HAP-1 (cell line): Measurements from ENCODE around the gene PSMD2.

ENCODE experiments used
- DNase-seq, 2 experiments: peaks; one replicate each; pipeline ENCODE4 v3.0.0-alpha.2; 2016 to 2020; ENCODE audit warnings: low spot score in 2 of 2
- H3K27me3 ChIP-seq: fragments of 250-450 bp; sonication (Bioruptor Pico); 2 replicates; pipeline ENCODE4 v1.5.1; 2020; ENCODE audit warnings: low read depth, mild to moderate bottlenecking, moderate library complexity
- H3K36me3 ChIP-seq: fragments of 250-450 bp; sonication (Bioruptor Pico); replicated peaks from 2 replicates; pipeline ENCODE4 v1.5.1; 2020; ENCODE audit warnings: mild to moderate bottlenecking
- H3K4me1 ChIP-seq: fragments of 250-450 bp; sonication (Bioruptor Pico); 2 replicates; pipeline ENCODE4 v1.5.1; 2020; ENCODE audit warnings: mild to moderate bottlenecking
- H3K4me3 ChIP-seq: fragments of 250-450 bp; sonication (Bioruptor Pico); 2 replicates; pipeline ENCODE4 v1.5.1; 2020; ENCODE audit warnings: mild to moderate bottlenecking, moderate library complexity
- H3K9me3 ChIP-seq: fragments of 250-450 bp; sonication (Bioruptor Pico); 2 replicates; pipeline ENCODE4 v1.5.1; 2020; ENCODE audit warnings: mild to moderate bottlenecking, moderate library complexity
- in situ Hi-C: fragments of 300-500 bp; cut with MboI; formaldehyde crosslinking; loops from 3 replicates; pipeline ENCODE4 v1.14.3; 2020; ENCODE audit warnings: low sequenced_read_pairs, inconsistent platforms, mixed read lengths

PSMD2 gene

GRCh38 chr3:184298759-184299487 lies at the start of gene PSMD2:
TSS of gene PSMD2 (plus strand) at chr3:184299241. CDS start at chr3:184299267, 26 bp downstream.
- Histone ChIP-seq H3K4me3 (peak within 1 kb of the TSS; percentile 94), H3K27me3 (no peaks in the 10 kb centered on the region), H3K9me3 (no peaks in the 10 kb centered on the region), H3K36me3 (peaks cover 39% of the 10 kb centered on the region), H3K4me1 (peaks cover 3% of the 10 kb centered on the region; the same call in 1 of the 2 replicates)
- in situ Hi-C loops = no loop called here
- DNase-seq = peak; percentile 91 to 99

GRCh38 chr3:184249412-184250166 lies 49.5 kb upstream of the PSMD2 start, which contains the start of gene EEF1AKMT4:
TSS of gene EEF1AKMT4 (plus strand) at chr3:184249672. CDS start at chr3:184249695, 23 bp downstream.
- peak within 1 kb of the TSS; percentile 95 for H3K4me3 ChIP-seq
- no peaks in the 10 kb centered on the region for H3K9me3 ChIP-seq
- no peaks in the 10 kb centered on the region for H3K27me3 ChIP-seq
- in situ Hi-C loops = no loop called here
- H3K36me3 ChIP-seq = peaks cover 11% of the 10 kb centered on the region
- peaks cover 6% of the 10 kb centered on the region for H3K4me1 ChIP-seq
- DNase-seq = peak; percentile 96 to 98

GRCh38 chr3:184250167-184250828 lies 48.7 kb upstream of the PSMD2 start:
- Histone ChIP-seq H3K4me1 (peaks cover 6% of the 10 kb centered on the region), H3K27me3 (no peaks in the 10 kb centered on the region), H3K4me3 (peak overlapping the region; percentile 95), H3K9me3 (no peaks in the 10 kb centered on the region), H3K36me3 (peaks cover 4% of the 10 kb centered on the region)
- peak; percentile 89 to 95 for DNase-seq
- in situ Hi-C loops = no loop called here

GRCh38 chr3:184255291-184256039 lies 43.6 kb upstream of the PSMD2 start:
- H3K4me3 ChIP-seq = no peak overlapping the region
- peaks cover 4% of the 10 kb centered on the region for H3K27me3 ChIP-seq
- no peak for DNase-seq
- no peaks in the 10 kb centered on the region for H3K9me3 ChIP-seq
- peaks cover 2% of the 10 kb centered on the region; the same call in 1 of the 2 replicates for H3K4me1 ChIP-seq
- in situ Hi-C loops = no loop called here
- H3K36me3 ChIP-seq = no peaks in the 10 kb centered on the region

GRCh38 chr3:184257083-184257915 lies 41.7 kb upstream of the PSMD2 start:
- Histone ChIP-seq H3K4me1 (peaks cover 8% of the 10 kb centered on the region), H3K4me3 (no peak overlapping the region), H3K27me3 (peaks cover 13% of the 10 kb centered on the region), H3K36me3 (no peaks in the 10 kb centered on the region), H3K9me3 (no peaks in the 10 kb centered on the region)
- no peak for DNase-seq
- in situ Hi-C loops = no loop called here

GRCh38 chr3:184258926-184259325 lies 40.1 kb upstream of the PSMD2 start:
- Histone ChIP-seq H3K4me1 (peaks cover 8% of the 10 kb centered on the region), H3K27me3 (peaks cover 13% of the 10 kb centered on the region), H3K4me3 (no peak overlapping the region), H3K36me3 (no peaks in the 10 kb centered on the region), H3K9me3 (no peaks in the 10 kb centered on the region)
- in situ Hi-C loops = no loop called here
- DNase-seq = no peak

GRCh38 chr3:184259396-184259877 lies 39.6 kb upstream of the PSMD2 start:
- peaks cover 8% of the 10 kb centered on the region for H3K4me1 ChIP-seq
- H3K4me3 ChIP-seq = no peak overlapping the region
- DNase-seq = no peak
- H3K9me3 ChIP-seq = no peaks in the 10 kb centered on the region
- in situ Hi-C loops = no loop called here
- H3K27me3 ChIP-seq = peaks cover 13% of the 10 kb centered on the region
- no peaks in the 10 kb centered on the region for H3K36me3 ChIP-seq

GRCh38 chr3:184259878-184260723 lies 38.9 kb upstream of the PSMD2 start:
- in situ Hi-C loops = no loop called here
- peaks cover 13% of the 10 kb centered on the region for H3K27me3 ChIP-seq
- no peaks in the 10 kb centered on the region for H3K36me3 ChIP-seq
- peaks cover 8% of the 10 kb centered on the region for H3K4me1 ChIP-seq
- peak in 1 of 2 experiments; percentile 62 for DNase-seq
- no peaks in the 10 kb centered on the region for H3K9me3 ChIP-seq
- peak overlapping the region; percentile 37 for H3K4me3 ChIP-seq

GRCh38 chr3:184260724-184261269 lies 38.2 kb upstream of the PSMD2 start:
- in situ Hi-C loops = no loop called here
- peak in 1 of 2 experiments; percentile 34 for DNase-seq
- peaks cover 8% of the 10 kb centered on the region for H3K4me1 ChIP-seq
- no peaks in the 10 kb centered on the region for H3K9me3 ChIP-seq
- peak overlapping the region; percentile 37 for H3K4me3 ChIP-seq
- H3K36me3 ChIP-seq = no peaks in the 10 kb centered on the region
- H3K27me3 ChIP-seq = peaks cover 13% of the 10 kb centered on the region

- Histone ChIP-seq H3K9me3 (no peaks in the 10 kb centered on the region), H3K36me3 (no peaks in the 10 kb centered on the region), H3K4me1 (peaks cover 8% of the 10 kb centered on the region), H3K4me3 (peak within 1 kb of the TSS; percentile 37), H3K27me3 (peaks cover 13% of the 10 kb centered on the region)
- DNase-seq = peak; percentile 76 to 90
- in situ Hi-C loops = no loop called here
Observed at GRCh38 chr3:184261270-184261853, 37.7 kb upstream of the PSMD2 start, which contains the start of gene CAMK2N2. TSS of gene CAMK2N2 (minus strand) at chr3:184261553. CDS start at chr3:184261285, 268 bp downstream.
